Fibroblast of mammary gland (primary cell): Measurements from ENCODE around the gene CCDC92.
"Not testable (repeated sequence)": the region's sequence is repeated elsewhere in the genome, so short reads cannot be mapped to it uniquely, and the experiment has no call there.

Experiments used
- DNase-seq: peaks from one replicate; pipeline ENCODE4 v3.0.0-alpha.2; 2010; ENCODE audit warnings: low read depth
- H3K4me3 ChIP-seq: 2 replicates; pipeline ENCODE4 v1.5.1; 2011; ENCODE audit warnings: low read depth, mild to moderate bottlenecking, low read length, moderate library complexity; ENCODE audit not compliant: control insufficient read depth
- CTCF ChIP-seq: conservative IDR thresholded peaks from 2 replicates; pipeline ENCODE4 v1.5.1; 2011; ENCODE audit warnings: low read depth, low read length, inconsistent platforms; ENCODE audit not compliant: control insufficient read depth, insufficient read depth

The CCDC92 gene

GRCh38 chr12:123952037-123952436, 20.6 kb downstream of the CCDC92 start:
- no peak overlapping the region for H3K4me3 ChIP-seq
- no peak for DNase-seq
- TF ChIP-seq CTCF = no peak

GRCh38 chr12:123951467-123951866, 21.2 kb downstream of the CCDC92 start:
- no peak for TF ChIP-seq CTCF
- no peak for DNase-seq
- H3K4me3 ChIP-seq = no peak overlapping the region

GRCh38 chr12:123950476-123951349, 21.9 kb downstream of the CCDC92 start:
- no peak for TF ChIP-seq CTCF
- DNase-seq = no peak
- H3K4me3 ChIP-seq = no peak overlapping the region

- no peak for TF ChIP-seq CTCF
- H3K4me3 ChIP-seq = no peak overlapping the region
- DNase-seq = no peak
Measured at GRCh38 chr12:123949770-123950165, 22.9 kb downstream of the CCDC92 start.

- TF ChIP-seq CTCF = no peak
- H3K4me3 ChIP-seq = no peak overlapping the region
- DNase-seq = no peak
Measured at GRCh38 chr12:123948796-123949769, 23.5 kb downstream of the CCDC92 start.

GRCh38 chr12:123948401-123948795, 24.2 kb downstream of the CCDC92 start:
- no peak for TF ChIP-seq CTCF
- H3K4me3 ChIP-seq = no peak overlapping the region
- DNase-seq = no peak

- not testable (repeated sequence) for DNase-seq, H3K4me3 ChIP-seq
Measured at GRCh38 chr12:123947531-123947930, 25.1 kb downstream of the CCDC92 start.

GRCh38 chr12:123946516-123947505, 25.8 kb downstream of the CCDC92 start:
- not testable (repeated sequence) for H3K4me3 ChIP-seq, DNase-seq
